Activated T-helper 1 cell treated with anti-CD3 and anti-CD28 coated beads, Interleukin-12 subunit alpha, Interleukin-12 subunit beta, Interleukin-2, Interleukin-4 antibody, amounts not matched to agents 30 ng/mL and 10 ng/mL and 1 ng/mL, durations not matched to agents 14 hours and 24 hours and 36 hours (primary cell): Measurements from ENCODE around the gene NSFL1C. TPM values are rescaled to one million over a fixed set of nuclear protein-coding genes. Genes with fewer than 3 reads are reported as not detected.
"Not testable (repeated sequence)": the region's sequence is repeated elsewhere in the genome, so short reads cannot be mapped to it uniquely, and the experiment has no call there.

Experiments
- DNase-seq: peaks from one replicate; pipeline ENCODE4 v3.0.0; 2021; ENCODE audit warnings: low spot score
- H3K27ac Mint-ChIP-seq: one replicate; pipeline ENCODE4 v1.8.0; 2021; ENCODE audit warnings: mild to moderate bottlenecking, mixed read lengths
- H3K27me3 Mint-ChIP-seq: one replicate; pipeline ENCODE4 v1.8.0; 2022; ENCODE audit warnings: mild to moderate bottlenecking, moderate library complexity, mixed read lengths; ENCODE audit not compliant: insufficient read depth
- H3K36me3 Mint-ChIP-seq: one replicate; pipeline ENCODE4 v1.8.0; 2021; ENCODE audit warnings: low read depth, mixed read lengths
- H3K4me1 Mint-ChIP-seq: one replicate; pipeline ENCODE4 v1.8.0; 2021; ENCODE audit warnings: low read depth, mixed read lengths
- H3K4me3 Mint-ChIP-seq: one replicate; pipeline ENCODE4 v1.8.0; 2021; ENCODE audit warnings: mild to moderate bottlenecking, moderate library complexity, mixed read lengths
- H3K9me3 Mint-ChIP-seq: one replicate; pipeline ENCODE4 v1.8.0; 2021; ENCODE audit warnings: mixed read lengths
- intact Hi-C: fragments of 100-400 bp; cut with micrococcal nuclease; formaldehyde crosslinking; loops from one replicate; pipeline ENCODE4 v1.15.1; 2024
- total RNA-seq: library from RNA; stranded (reverse); gene quantifications from 2 replicates; pipeline ENCODE4 v1.2.3, GENCODE V29; 2022

NSFL1C gene
- total RNA-seq, 1 donor from 2014 or later, result 111 TPM

DNA sequence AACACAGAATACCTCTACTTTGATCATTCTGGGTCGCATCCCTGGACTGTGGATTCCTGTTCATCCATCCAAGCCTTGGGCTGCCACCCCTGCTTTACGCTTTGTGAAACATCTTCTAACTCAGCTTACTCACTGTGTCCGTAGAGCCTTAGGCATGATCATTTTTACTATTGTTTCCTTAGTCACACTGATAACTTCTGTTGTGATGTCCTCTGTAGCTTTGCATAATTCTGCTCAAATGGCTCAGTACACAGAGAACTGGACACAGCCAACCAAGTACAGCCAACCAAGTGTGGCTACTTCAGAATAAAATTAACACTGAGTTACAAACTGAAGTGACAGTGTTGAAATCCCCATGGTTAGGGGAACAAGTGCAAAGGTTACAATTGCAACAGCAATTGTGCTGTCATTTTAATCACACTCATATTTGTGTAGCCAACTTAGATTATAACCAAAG lies 65.2 kb downstream of the NSFL1C start:
- Mint-ChIP-seq H3K4me1 (peaks cover 17% of the 10 kb centered on the region), H3K4me3 (no peak overlapping the region), H3K27ac (no peak overlapping the region), H3K27me3 (peaks cover 31% of the 10 kb centered on the region), H3K36me3 (peaks cover 5% of the 10 kb centered on the region), H3K9me3 (peaks cover 11% of the 10 kb centered on the region)
- intact Hi-C loops, result no loop called here
- DNase-seq, result no peak

DNA sequence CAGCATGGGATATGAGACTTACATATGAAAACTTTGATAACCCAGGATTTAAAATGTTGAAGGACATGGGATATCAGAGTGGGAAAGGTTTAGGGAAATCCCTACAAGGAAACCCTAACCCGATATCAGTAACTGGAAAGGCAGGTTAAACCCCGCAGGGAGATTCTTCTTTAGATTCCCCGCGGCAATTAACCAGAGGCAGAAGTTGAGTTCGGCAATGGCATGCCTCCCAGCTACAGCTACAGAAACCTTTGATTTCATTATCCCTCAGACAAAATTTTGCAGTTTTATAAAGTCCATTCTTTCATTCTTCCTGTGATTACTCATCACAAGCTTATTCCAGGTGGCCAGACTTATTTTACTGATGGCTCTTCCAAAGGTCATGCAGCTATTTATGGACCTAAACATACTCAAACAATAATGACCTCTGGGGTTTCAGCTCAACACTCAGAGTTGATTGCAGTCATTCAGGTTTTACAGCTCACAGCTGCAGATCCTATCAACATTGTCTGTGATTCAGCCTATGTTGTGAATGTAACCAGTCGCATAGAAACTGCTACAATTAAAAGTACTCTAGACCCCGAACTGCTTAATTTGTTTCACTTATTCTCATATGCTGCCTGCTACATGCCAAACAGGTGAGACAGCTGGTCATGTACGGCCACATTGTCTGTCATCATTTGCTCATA lies 66.8 kb downstream of the NSFL1C start:
- H3K4me3 Mint-ChIP-seq, H3K27ac Mint-ChIP-seq, intact Hi-C loops, DNase-seq, H3K36me3 Mint-ChIP-seq: not testable (repeated sequence)
- Mint-ChIP-seq H3K4me1 (peaks cover 19% of the 10 kb centered on the region), H3K9me3 (peaks cover 12% of the 10 kb centered on the region), H3K27me3 (peaks cover 40% of the 10 kb centered on the region)

DNA sequence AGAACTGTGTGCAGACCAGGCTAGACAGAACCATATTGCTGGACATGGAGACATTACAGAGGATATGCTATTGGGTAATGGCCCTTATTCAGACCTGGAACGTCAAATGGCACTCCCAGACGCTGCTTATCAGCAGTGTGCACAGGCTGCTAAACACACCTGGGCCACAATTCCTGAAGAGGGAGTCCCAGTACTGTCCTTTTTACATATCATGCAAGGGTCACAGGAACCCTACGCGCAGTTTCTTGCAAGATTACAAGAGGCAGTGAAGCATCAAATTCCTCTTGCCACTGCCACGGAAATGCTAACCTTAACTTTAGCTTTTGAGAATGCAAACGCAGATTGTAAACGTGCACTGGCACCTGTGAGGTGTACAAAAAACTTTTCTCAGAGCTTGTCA lies 68.5 kb downstream of the NSFL1C start:
- H3K27me3 Mint-ChIP-seq, result peaks cover 34% of the 10 kb centered on the region
- H3K4me3 Mint-ChIP-seq, H3K27ac Mint-ChIP-seq, DNase-seq, intact Hi-C loops, H3K36me3 Mint-ChIP-seq: not testable (repeated sequence)
- H3K9me3 Mint-ChIP-seq, result peaks cover 12% of the 10 kb centered on the region
- peaks cover 31% of the 10 kb centered on the region for H3K4me1 Mint-ChIP-seq

DNA sequence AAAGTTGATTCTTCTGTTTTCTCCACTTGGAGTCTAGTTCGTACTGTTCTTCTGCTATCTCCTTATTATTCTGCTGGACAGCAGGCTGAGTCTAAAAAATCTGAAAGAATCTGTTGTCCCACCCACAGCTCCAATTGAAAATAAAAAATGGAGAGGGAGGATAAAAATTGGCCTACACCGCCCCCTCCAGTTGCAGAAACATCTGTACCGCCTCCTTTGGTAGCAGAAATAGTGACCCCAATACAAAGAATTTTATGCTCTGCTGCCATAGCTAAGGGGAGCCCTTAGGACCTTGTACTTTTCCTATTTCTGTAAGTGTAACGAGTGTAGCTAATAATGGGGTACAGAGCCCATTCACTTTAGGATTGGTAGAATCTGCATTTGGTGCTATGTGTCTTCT lies 68.9 kb downstream of the NSFL1C start:
- intact Hi-C loops, result no loop called here
- Mint-ChIP-seq H3K4me1 (peaks cover 32% of the 10 kb centered on the region), H3K27ac (no peak overlapping the region), H3K4me3 (no peak overlapping the region), H3K36me3 (peaks cover 6% of the 10 kb centered on the region), H3K9me3 (peaks cover 10% of the 10 kb centered on the region), H3K27me3 (peaks cover 31% of the 10 kb centered on the region)
- no peak for DNase-seq

GRCh38 chr20:1396702-1397101 lies 69.9 kb downstream of the NSFL1C start:
- Mint-ChIP-seq H3K36me3 (peaks cover 7% of the 10 kb centered on the region), H3K4me1 (peaks cover 28% of the 10 kb centered on the region), H3K9me3 (peaks cover 8% of the 10 kb centered on the region), H3K27ac (no peak overlapping the region), H3K27me3 (peaks cover 26% of the 10 kb centered on the region), H3K4me3 (no peak overlapping the region)
- intact Hi-C loops, result no loop called here
- DNase-seq, result no peak

- no peak for DNase-seq
- intact Hi-C loops, result no loop called here
- Mint-ChIP-seq H3K36me3 (peaks cover 7% of the 10 kb centered on the region), H3K27ac (no peak overlapping the region), H3K4me3 (no peak overlapping the region), H3K9me3 (peaks cover 8% of the 10 kb centered on the region), H3K4me1 (peaks cover 32% of the 10 kb centered on the region), H3K27me3 (peaks cover 26% of the 10 kb centered on the region)
Observed at GRCh38 chr20:1396264-1396663, 70.4 kb downstream of the NSFL1C start.

DNA sequence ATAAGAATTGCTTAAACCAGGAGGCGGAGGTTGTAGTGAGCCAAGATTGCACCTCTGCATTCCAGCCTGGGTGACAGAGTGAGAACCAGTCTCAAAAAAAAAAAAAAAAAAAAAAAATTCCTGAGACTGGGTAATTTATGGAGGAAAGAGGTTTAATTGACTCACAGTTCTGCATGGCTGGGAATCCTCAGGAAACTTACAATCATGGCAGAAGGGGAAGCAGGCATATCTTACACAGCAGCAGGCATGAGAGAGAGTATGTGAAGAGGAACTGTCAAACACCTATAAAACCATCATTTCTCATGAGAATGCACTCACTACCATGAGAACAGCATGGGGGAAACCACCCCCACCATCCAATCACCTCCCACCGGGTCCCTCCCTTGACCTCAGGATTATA lies 72.0 kb downstream of the NSFL1C start:
- DNase-seq, result no peak
- H3K9me3 Mint-ChIP-seq, result peaks cover 8% of the 10 kb centered on the region
- peaks cover 11% of the 10 kb centered on the region for H3K36me3 Mint-ChIP-seq
- H3K27ac Mint-ChIP-seq, result no peak overlapping the region
- H3K4me1 Mint-ChIP-seq, result peaks cover 48% of the 10 kb centered on the region
- H3K27me3 Mint-ChIP-seq, result peaks cover 26% of the 10 kb centered on the region
- intact Hi-C loops, result no loop called here
- H3K4me3 Mint-ChIP-seq, result no peak overlapping the region

- peak overlapping the region; percentile 92 for H3K27ac Mint-ChIP-seq
- intact Hi-C loops, result loop anchor here (1.0 to 2.0 kb wide), 11 partner anchors 16 to 275 kb away; partner anchors contain the start of genes NSFL1C, PSMF1 and SNPH
- no peak for DNase-seq
- H3K9me3 Mint-ChIP-seq, result peaks cover 8% of the 10 kb centered on the region
- H3K4me1 Mint-ChIP-seq, result peaks cover 60% of the 10 kb centered on the region
- peak overlapping the region; percentile 94 for H3K4me3 Mint-ChIP-seq
- H3K27me3 Mint-ChIP-seq, result peaks cover 20% of the 10 kb centered on the region
- peaks cover 17% of the 10 kb centered on the region for H3K36me3 Mint-ChIP-seq
Observed at GRCh38 chr20:1393507-1393882, 73.2 kb downstream of the NSFL1C start.

GRCh38 chr20:1392693-1393506 lies 73.7 kb downstream of the NSFL1C start, which contains the start of gene FKBP1A:
Gene FKBP1A, minus strand, starts transcription at chr20:1393054. Its CDS starts 56 bp downstream, at chr20:1392998.
- peaks cover 17% of the 10 kb centered on the region for H3K27me3 Mint-ChIP-seq
- peak; percentile 89 for DNase-seq
- peak within 1 kb of the TSS; percentile 92 for H3K27ac Mint-ChIP-seq
- H3K9me3 Mint-ChIP-seq, result peaks cover 8% of the 10 kb centered on the region
- peaks cover 66% of the 10 kb centered on the region for H3K4me1 Mint-ChIP-seq
- H3K4me3 Mint-ChIP-seq, result peak within 1 kb of the TSS; percentile 94
- H3K36me3 Mint-ChIP-seq, result peaks cover 19% of the 10 kb centered on the region
- intact Hi-C loops, result loop anchor here (1.0 to 2.0 kb wide), 11 partner anchors 16 to 274 kb away; partner anchors contain the start of genes NSFL1C, PSMF1 and SNPH

GRCh38 chr20:1392443-1392692 lies 74.3 kb downstream of the NSFL1C start:
- peaks cover 14% of the 10 kb centered on the region for H3K27me3 Mint-ChIP-seq
- intact Hi-C loops, result loop anchor here (2.0 kb wide), 1 partner anchor 274 kb away; the partner anchor contains the start of gene PSMF1
- H3K9me3 Mint-ChIP-seq, result peaks cover 8% of the 10 kb centered on the region
- peaks cover 21% of the 10 kb centered on the region for H3K36me3 Mint-ChIP-seq
- peak overlapping the region; percentile 90 for H3K4me3 Mint-ChIP-seq
- peaks cover 68% of the 10 kb centered on the region for H3K4me1 Mint-ChIP-seq
- H3K27ac Mint-ChIP-seq, result peak overlapping the region; percentile 77
- DNase-seq, result no peak

Other genes with a start within 250 kb of the NSFL1C start
- gene RAD21L1, start 240.8 kb downstream of the NSFL1C start, total RNA-seq, result not detected in 2 replicates
- gene SNPH, start 200.6 kb downstream of the NSFL1C start, total RNA-seq, result 2.1 and 2.5 TPM in 2 replicates
- 2.2 and 2.6 TPM in 2 replicates for gene SDCBP2, start 137.7 kb downstream of the NSFL1C start, total RNA-seq
- 295 and 297 TPM in 2 replicates for gene FKBP1A, start 73.8 kb downstream of the NSFL1C start, total RNA-seq
- gene SIRPB2, start 24.6 kb upstream of the NSFL1C start, total RNA-seq, result not detected in 2 replicates
- not detected in 2 replicates for gene SIRPD, start 90.9 kb upstream of the NSFL1C start, total RNA-seq
- 1.6 and 3.3 TPM in 2 replicates for gene SIRPB1, start 153.2 kb upstream of the NSFL1C start, total RNA-seq
- gene SIRPG, start 190.9 kb upstream of the NSFL1C start, total RNA-seq, result 31.8 and 34.6 TPM in 2 replicates